GM19351 (cell line): ENCODE data around the gene NFIA.
A peak's percentile ranks its signal among the peaks of the same experiment; 100 is the strongest.

Source experiments
- ATAC-seq: cut with Tn5 transposase; IDR thresholded peaks from one replicate; pipeline ENCODE4 v1.9.1; 2021; ENCODE audit warnings: mild to moderate bottlenecking, moderate library complexity; ENCODE audit not compliant: unreplicated experiment

NFIA gene

GRCh38 chr1:61237659-61238358 is 155.4 kb downstream of the NFIA start:
- ATAC-seq = no peak

DNA sequence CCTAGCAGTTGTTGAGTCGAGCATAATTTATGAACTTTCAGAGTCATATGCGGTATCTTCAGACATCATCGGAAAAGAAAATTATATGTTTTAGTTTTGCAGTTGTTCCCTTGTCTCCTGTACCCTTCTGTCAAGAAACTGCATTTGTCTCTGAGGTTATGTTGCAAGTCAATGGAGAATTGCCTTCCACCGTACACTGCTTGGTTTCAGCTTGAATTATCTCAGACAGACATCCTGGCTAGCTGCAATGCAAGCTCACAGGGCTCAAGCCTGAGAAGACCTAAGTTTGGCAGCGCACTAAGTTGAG is 156.0 kb downstream of the NFIA start:
- ATAC-seq = no peak

- no peak for ATAC-seq
Measured at GRCh38 chr1:61240878-61241277, 158.5 kb downstream of the NFIA start.

DNA sequence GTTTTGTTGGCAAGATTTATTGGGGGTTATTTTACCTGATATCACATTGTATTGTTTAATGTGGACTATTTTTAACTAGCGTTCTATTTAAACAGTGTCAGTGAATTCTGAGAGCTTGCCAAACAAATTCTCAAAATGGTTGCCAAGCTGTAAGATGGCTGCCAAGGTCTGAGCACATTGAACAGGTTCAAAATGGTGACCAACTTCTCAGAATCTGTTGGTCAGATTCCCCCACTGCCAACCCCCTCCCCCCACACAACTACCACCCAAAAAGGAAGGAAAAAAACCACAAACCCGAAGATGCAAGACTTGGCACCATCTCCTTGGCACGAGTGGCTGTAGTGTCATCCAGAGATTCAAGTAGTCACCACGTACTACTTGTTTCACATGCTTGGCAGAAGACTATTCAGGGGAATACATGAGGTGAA is 159.1 kb downstream of the NFIA start:
- no peak for ATAC-seq

DNA sequence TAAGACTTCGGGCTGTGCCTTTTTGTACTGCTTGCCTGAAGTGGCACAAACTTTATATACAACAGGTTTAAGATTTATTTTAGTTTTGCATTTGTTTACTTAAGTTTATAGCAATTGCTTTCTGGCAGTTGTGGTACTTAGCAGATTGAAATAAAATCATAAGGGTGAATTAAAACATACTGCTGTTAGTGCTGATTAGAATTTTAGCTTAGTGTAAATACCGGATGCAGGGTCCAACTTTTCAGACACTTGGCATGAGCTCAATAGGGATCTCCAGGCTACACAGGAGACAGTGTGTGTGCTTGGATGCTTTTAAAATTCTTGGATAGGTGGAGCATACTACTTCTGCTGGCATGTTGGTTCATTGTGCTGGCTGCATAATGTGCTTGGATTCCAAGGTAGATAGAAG is 159.6 kb downstream of the NFIA start:
- no peak for ATAC-seq

- no peak for ATAC-seq
Measured at GRCh38 chr1:61244114-61244513, 161.8 kb downstream of the NFIA start.

DNA sequence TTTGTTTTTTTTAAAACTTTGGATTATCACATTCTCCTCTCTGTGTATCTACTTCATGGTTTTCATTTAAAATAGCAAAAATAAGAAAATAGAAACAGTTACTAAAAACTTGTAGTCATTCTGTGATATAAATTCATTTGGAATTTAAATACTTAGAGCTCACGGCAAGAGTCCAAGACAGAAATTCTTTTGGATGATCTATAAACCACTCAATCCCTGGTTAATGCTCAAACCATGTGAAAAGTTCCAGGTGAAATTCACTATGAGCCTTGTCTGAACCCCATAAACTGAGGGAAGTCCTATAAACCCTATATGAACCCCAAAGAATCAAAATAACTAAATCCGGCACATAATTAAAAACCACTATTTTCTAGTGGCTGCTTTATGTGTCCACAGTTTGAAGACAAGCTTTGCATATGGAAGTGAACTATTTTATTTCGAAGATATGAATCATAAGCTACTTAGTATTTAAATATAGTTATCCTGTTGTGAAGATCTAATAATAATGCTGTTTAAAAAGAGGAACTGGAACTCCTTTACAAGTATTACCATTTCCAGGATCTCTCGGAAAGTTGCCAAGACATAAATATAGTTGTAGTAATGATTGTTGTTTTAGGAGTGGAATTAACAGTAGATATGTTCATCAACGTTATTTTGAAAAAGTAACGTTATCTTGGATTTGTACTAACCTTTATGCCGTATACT is 163.5 kb downstream of the NFIA start:
- ATAC-seq = peak; percentile 71

GRCh38 chr1:61247051-61247825 is 164.9 kb downstream of the NFIA start:
- no peak for ATAC-seq

DNA sequence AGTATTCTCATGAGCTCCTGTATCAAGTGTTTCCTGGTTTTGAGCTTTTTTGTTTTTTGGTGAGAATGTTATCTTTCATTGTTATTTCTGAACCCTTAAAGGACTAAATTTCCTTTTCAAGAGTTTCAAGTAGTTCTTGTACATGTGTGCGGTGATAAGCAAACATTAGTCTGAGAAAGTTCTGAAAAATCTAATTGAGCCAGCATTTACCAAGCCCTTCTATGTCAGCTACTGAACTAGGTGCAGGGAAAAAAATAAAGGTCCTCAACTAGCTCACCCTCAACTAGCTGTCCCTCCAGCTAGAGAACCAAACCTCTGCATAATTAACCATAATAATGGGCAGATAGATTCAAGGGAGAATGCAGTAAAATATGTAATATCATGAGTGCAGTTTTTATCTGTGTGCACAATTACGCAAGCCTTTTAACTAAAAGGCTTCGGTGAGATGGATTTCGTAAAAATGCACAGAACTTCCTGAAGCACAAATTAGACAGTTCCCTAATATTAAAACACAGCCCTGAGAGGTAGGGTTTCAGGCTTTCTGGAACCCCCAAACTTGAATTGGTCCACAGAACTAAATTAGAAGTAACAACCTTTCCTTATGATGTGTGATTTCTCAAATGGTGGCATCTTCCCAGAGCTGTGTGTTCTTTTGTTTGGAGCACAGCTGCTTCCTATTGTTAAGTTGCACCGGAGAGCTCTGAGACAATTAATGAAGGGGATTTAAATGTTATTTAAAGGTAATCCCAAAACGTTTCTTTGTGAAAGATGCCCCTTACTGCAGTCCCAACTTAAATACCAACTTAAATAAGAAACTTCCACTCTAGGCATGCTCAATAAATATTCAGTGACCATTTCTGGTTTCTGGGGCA is 165.8 kb downstream of the NFIA start:
- no peak for ATAC-seq

- no peak for ATAC-seq
Measured at GRCh38 chr1:61250933-61251332, 168.6 kb downstream of the NFIA start.

DNA sequence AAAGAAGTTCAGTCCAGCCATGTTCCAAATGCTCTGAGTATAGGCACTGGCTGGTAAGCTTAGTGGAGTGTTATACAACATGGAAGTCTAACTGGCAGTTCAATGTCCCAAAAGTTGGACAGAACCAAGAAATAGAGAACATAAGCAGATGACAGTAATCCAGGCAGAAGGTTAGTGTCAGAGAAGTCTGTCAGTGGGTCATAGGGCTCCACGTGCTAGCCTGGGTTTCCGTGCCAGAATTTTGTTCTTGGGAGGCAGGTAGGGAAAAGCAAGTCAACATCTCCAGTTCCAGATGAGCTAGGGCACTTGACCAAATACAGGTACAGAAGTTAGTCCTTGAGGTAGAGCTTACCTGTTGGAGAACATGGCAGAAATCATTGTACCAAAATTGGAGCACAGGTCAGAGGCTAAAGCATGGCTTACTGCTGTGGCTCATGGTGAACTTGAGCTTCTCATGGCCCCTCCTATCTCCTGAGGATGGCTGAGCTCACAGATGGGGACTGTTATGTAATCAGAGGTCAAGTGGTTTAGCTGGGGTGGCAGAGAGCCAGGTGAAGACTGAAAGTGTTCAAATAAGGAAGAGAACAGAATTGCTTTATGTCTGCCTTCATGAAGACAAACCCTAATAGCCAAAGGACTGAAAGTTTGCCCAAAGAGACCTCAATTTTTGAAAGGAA is 170.8 kb downstream of the NFIA start:
- no peak for ATAC-seq

DNA sequence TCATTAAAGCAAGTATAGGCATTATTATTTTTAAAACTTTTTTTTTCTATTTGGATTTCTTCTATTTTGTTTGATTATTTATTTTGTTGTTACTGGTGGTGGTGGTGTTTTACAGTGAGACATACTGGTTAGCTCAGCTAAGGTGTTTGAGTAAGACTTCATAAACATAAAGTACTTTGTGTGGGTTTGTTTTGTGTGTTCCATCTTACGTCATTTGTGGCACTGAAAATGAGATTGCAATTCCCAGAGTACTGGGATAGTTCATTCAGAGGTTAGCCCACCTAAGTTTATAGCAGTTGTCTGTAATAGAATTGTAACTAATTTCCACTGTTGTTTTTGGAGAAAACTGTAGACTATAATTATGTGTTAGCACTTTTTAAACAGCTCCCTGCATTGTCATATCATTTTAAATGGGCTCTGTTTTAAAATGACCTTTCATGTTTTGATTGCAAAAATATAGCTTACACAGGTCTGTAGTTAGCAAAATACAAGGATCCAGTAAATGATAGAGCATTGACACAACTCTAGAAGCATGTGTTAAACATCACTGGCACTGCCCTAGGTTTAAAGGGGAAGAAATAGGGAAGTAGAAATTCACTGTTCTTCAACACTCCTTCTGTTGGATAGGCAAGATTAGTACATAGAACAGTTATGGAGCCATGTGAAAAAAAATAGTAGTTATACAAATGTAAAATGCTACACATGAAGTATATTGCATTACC is 171.7 kb downstream of the NFIA start:
- ATAC-seq = no peak

DNA sequence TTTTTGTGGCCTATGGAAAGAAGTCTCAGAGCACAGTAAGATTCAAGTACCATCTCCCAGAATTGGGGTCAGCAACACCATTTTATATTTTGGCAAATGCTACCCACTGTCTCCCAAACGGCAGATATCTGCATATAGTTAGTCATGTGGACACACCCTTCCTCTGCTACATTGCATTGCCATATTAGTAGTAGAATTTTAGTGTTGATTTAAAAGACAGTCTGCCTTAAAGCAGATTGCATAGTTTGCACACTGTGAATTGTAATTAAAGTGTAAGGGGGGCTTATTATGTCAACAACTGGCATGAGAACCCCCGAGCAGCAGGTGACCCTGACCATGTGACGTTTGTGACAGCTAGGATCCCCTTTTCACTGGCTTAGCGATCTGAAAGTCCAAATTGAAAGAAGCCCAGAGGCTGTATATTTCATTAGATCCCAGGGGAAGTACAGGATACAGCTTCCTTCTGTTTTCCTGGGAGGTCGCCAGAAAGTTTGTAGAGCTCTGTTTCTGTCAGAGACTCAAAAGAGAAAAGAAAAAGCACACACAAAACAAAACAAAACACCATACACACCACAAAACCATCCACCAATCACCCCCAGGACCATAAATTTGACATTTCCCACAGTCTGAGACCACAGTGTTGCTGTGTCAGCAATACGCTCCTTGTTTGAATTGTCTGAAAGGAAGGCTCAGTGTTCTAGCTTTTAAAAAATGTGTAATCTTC is 172.4 kb downstream of the NFIA start:
- ATAC-seq = no peak

DNA sequence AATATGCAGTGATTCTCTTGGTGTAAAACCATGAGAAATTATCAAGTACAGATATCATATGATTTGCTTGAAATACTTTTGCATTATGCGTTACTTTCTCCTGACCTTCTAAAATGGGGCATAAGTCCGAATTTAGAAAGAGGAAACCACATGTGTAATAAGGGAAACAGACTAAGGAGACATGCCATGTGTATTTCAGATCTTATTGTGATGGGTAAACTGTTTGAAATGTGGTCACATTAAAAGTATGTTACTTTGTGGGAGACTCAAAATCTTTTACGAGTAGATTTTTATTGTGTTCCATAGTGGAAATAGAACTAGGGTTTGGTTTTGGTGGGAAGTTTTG is 173.0 kb downstream of the NFIA start:
- no peak for ATAC-seq

DNA sequence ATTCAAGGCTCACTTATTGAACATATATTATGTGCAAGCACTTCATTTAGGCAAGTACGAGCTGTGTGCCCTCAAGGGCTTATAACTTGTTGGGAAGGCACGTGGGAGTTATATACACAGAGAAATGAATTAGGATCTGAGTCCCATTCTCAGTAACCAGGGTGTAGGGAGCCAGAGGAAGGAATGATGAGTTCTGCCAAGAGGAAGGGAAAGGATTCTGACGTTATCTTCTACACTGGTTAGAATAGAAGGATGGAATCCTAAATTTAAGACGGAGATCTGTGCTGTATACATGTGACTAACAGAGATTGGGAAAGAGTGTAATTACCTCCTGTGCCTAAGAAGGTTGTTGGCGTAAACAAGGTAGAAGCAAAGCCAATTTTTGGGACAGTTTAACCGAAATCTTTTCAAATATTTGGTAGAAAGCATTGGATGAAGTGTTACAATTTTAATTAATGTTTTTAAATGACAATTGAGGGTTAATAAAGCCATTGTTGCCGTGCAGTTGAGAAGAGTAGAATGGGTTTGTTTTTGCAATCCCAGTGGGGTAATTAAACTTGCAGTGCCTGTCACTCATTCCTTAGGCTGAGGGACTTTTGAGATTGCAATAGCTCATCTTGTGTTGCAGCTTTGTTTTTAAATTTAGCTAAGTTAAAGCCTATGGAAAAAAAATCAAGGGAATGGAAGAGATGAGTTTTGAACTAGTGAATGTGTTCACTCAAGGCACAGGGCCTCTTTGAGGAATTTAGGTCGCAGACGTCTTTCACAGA is 177.2 kb downstream of the NFIA start:
- ATAC-seq = no peak

GRCh38 chr1:61260171-61260570 is 177.8 kb downstream of the NFIA start:
- ATAC-seq = no peak

- ATAC-seq = no peak
Measured at GRCh38 chr1:61261595-61261994, 179.2 kb downstream of the NFIA start.
